ENCODE measurements around the gene ETS1.

DNA sequence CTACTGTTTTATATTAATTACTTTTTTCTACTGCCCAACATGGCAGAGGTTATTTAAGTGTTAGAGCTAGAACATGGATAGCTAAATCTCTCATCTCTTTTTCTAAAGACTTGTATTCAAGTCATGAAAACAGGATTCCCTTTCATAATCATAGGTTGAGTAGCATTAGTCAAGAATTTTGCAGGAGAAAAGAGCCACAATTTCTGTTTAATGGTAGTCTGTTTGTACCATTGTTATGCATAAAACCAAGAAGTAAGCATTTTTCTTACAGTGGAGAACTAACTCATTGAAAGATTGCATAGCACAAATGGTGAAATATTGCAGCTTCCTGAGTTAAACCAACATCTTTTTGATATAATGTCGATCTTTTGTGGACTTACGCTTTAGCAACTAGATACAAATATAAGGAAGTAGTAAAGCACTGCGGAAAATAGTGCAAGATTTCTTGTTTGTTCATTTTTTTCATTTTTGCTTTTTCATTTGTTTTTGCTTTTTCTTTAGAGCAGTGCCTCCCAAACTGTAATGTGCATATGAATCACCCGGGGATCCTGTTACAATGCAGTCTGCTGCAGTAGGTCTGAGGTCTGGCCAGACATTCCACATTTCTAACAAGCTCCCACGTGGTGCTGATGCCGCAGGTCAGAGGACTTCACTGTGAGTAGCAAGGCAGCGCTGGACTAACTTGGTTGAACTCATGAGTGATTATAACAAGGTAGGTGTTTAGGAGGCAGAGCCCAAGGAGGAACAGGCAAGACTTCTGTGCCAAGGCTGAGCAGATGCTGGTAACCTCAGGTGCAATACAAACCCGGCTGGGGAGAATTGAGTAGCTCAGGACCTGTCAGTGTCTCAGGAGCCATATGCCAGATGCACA, 4.6 kb downstream of the ETS1 start:
- no peak for TF ChIP-seq EZH2 (IDR thresholded peaks at IDR 0.05; ENCODE audit: borderline replicate concordance)
- TF ChIP-seq, protein P1, sequence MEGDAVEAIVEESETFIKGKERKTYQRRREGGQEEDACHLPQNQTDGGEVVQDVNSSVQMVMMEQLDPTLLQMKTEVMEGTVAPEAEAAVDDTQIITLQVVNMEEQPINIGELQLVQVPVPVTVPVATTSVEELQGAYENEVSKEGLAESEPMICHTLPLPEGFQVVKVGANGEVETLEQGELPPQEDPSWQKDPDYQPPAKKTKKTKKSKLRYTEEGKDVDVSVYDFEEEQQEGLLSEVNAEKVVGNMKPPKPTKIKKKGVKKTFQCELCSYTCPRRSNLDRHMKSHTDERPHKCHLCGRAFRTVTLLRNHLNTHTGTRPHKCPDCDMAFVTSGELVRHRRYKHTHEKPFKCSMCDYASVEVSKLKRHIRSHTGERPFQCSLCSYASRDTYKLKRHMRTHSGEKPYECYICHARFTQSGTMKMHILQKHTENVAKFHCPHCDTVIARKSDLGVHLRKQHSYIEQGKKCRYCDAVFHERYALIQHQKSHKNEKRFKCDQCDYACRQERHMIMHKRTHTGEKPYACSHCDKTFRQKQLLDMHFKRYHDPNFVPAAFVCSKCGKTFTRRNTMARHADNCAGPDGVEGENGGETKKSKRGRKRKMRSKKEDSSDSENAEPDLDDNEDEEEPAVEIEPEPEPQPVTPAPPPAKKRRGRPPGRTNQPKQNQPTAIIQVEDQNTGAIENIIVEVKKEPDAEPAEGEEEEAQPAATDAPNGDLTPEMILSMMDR (IDR thresholded peaks at IDR 0.05; ENCODE audit: poor library complexity), result no peak
